ENCODE results near the gene ME2.

DNA sequence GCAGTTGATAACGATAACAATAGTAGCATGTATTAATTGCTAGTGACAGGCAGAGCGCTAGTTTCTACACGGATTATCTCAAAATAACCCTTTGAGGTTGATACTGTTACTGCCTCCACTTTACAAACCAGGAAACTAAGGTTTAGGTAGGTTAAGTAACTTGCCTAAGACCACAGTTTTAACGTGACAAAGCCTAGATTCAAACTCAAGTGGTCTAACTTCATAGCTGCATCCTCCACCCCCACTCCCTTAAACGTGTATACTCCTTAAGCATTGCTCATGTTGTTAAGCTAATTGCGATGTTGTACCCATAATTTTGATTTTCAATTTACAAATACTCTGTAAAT, 1.2 kb downstream of the ME2 start:
- TF ChIP-seq, protein P1, sequence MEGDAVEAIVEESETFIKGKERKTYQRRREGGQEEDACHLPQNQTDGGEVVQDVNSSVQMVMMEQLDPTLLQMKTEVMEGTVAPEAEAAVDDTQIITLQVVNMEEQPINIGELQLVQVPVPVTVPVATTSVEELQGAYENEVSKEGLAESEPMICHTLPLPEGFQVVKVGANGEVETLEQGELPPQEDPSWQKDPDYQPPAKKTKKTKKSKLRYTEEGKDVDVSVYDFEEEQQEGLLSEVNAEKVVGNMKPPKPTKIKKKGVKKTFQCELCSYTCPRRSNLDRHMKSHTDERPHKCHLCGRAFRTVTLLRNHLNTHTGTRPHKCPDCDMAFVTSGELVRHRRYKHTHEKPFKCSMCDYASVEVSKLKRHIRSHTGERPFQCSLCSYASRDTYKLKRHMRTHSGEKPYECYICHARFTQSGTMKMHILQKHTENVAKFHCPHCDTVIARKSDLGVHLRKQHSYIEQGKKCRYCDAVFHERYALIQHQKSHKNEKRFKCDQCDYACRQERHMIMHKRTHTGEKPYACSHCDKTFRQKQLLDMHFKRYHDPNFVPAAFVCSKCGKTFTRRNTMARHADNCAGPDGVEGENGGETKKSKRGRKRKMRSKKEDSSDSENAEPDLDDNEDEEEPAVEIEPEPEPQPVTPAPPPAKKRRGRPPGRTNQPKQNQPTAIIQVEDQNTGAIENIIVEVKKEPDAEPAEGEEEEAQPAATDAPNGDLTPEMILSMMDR (IDR thresholded peaks at IDR 0.05), result no peak
- TF ChIP-seq EP300 (IDR thresholded peaks at IDR 0.05), result no peak

Data from tibial nerve (tissue), 4 donors.